ENCODE measurements around the gene MACO1. TPM values are rescaled to one million over a fixed set of nuclear protein-coding genes. Genes with fewer than 3 reads are reported as not detected.

Gene MACO1
- total RNA-seq, 1 donor from 2014 or later, result 39.4 TPM

DNA sequence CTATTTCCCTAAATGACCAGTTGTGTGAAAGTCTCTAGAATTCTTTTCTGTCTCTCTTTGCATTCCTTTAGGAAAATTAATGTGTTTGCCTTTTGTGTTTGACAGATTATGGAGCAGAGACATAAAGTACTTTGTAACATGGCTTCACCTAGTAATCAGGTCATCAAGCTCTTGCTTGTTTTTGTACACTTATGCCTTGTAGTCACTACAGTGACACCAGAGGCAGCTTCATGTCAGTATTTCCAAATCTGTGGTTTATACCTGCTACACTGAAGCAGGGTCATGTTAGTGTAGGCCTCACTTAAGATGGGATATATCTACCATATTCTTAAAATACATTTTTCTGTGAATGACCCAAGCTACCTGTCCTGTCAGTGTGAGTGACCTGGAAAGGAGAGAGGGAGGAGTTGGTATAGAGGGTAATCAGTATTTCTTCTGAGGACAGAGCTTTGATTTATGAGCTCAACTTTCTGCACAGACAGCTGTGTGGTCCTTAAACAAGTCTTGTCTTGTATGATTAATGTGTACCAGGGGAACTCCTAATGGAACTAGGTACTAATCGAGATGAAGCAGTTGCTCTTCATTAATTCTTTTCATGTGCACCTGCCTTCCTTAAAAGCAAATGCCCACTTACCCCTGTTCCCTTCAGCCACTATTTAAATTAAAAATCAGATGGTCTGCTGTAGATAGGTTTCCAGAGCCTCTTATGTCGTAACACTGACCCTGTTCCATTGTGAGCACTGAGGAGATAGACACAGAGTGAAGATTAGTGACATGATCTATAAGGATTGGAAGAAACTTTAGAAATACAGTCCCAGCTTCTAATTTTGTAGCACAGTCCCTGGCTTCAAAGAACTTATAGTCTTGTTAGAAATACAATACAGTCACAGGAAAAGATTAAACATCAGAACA, 45.7 kb downstream of the MACO1 start:
- Mint-ChIP-seq H3K36me3 (ENCODE audit: low read depth) (peaks cover 4% of the 10 kb centered on the region), H3K27me3 (ENCODE audit: low read depth) (no peaks in the 10 kb centered on the region), H3K9me3 (ENCODE audit: low read depth) (no peaks in the 10 kb centered on the region), H3K4me3 (ENCODE audit: unreplicated experiment) (no peak overlapping the region), H3K4me1 (ENCODE audit: low read depth) (peaks cover 14% of the 10 kb centered on the region), H3K27ac (ENCODE audit: unreplicated experiment) (no peak overlapping the region)
- no peak for TF ChIP-seq CTCF (IDR thresholded peaks at IDR 0.05)
- DNase-seq (ENCODE audit: low spot score), result no peak

DNA sequence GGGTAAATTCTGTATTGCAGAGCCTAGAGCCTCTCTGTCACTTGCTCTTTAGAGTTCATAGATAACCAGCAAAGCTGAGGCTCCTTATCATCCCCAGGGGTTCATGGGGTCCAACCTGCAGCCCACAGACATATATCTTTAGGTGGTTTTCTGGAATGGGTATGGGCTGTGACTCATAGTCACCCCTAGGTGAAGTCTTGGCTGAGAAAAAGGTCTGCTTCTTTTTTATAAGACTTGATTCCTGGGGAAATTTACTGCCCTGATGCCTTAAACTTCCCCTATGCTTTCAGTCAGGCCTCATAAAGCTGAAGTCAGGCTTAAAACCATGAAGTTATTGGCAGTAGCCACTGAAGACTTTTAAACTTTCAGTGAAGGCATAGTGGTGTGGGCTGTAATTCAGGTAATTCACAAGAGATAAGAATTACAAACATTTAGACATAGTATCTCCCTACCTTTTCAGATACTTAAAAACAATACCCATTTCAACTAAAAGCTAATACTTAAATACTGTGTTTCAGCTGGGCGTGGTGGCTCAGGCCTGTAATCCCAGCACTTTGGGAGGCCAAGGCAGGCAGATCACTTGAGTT, 46.8 kb downstream of the MACO1 start:
- H3K4me1 Mint-ChIP-seq (ENCODE audit: low read depth), result peaks cover 18% of the 10 kb centered on the region
- no peak overlapping the region for H3K27ac Mint-ChIP-seq (ENCODE audit: unreplicated experiment)
- no peak for TF ChIP-seq CTCF (IDR thresholded peaks at IDR 0.05)
- no peaks in the 10 kb centered on the region for H3K9me3 Mint-ChIP-seq (ENCODE audit: low read depth)
- H3K36me3 Mint-ChIP-seq (ENCODE audit: low read depth), result peaks cover 4% of the 10 kb centered on the region
- no peak overlapping the region for H3K4me3 Mint-ChIP-seq (ENCODE audit: unreplicated experiment)
- H3K27me3 Mint-ChIP-seq (ENCODE audit: low read depth), result no peaks in the 10 kb centered on the region
- DNase-seq (ENCODE audit: low spot score), result no peak

GRCh38 chr1:25478633-25479032, 47.9 kb downstream of the MACO1 start:
- Mint-ChIP-seq H3K27me3 (ENCODE audit: low read depth) (no peaks in the 10 kb centered on the region), H3K4me3 (ENCODE audit: unreplicated experiment) (no peak overlapping the region), H3K4me1 (ENCODE audit: low read depth) (peaks cover 18% of the 10 kb centered on the region), H3K9me3 (ENCODE audit: low read depth) (no peaks in the 10 kb centered on the region), H3K27ac (ENCODE audit: unreplicated experiment) (no peak overlapping the region), H3K36me3 (ENCODE audit: low read depth) (peaks cover 6% of the 10 kb centered on the region)
- no peak for TF ChIP-seq CTCF (IDR thresholded peaks at IDR 0.05)
- DNase-seq (ENCODE audit: low spot score), result no peak

DNA sequence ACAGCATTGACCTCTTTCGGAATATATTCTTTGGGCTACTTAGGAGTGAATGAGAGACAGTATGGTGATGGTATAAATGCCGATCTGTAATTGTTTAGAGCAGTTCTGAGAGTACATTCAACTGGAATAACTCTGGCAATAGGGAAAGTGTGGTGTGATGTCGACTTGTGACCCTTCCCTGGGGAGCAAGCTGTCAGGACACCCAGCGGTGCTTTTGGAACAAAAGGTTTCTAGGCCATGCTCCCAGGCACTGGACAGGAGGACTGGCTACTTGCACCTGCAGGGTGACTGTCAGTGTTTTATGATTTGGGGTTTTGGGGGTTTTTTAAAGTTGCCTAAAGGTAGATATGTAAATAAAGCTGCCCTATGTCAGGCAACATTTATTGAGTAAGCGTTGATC, 50.9 kb downstream of the MACO1 start:
- peaks cover 8% of the 10 kb centered on the region for H3K4me1 Mint-ChIP-seq (ENCODE audit: low read depth)
- TF ChIP-seq CTCF (IDR thresholded peaks at IDR 0.05), result no peak
- H3K27ac Mint-ChIP-seq (ENCODE audit: unreplicated experiment), result no peak overlapping the region
- no peaks in the 10 kb centered on the region for H3K27me3 Mint-ChIP-seq (ENCODE audit: low read depth)
- peaks cover 2% of the 10 kb centered on the region for H3K36me3 Mint-ChIP-seq (ENCODE audit: low read depth)
- no peak overlapping the region for H3K4me3 Mint-ChIP-seq (ENCODE audit: unreplicated experiment)
- no peaks in the 10 kb centered on the region for H3K9me3 Mint-ChIP-seq (ENCODE audit: low read depth)
- DNase-seq (ENCODE audit: low spot score), result no peak

GRCh38 chr1:25482211-25482610, 51.5 kb downstream of the MACO1 start:
- Mint-ChIP-seq H3K4me1 (ENCODE audit: low read depth) (peaks cover 8% of the 10 kb centered on the region), H3K27me3 (ENCODE audit: low read depth) (no peaks in the 10 kb centered on the region), H3K9me3 (ENCODE audit: low read depth) (no peaks in the 10 kb centered on the region), H3K4me3 (ENCODE audit: unreplicated experiment) (no peak overlapping the region), H3K27ac (ENCODE audit: unreplicated experiment) (no peak overlapping the region), H3K36me3 (ENCODE audit: low read depth) (peaks cover 4% of the 10 kb centered on the region)
- no peak for TF ChIP-seq CTCF (IDR thresholded peaks at IDR 0.05)
- no peak for DNase-seq (ENCODE audit: low spot score)

Data from chondrocyte (in vitro differentiated cells).